Smooth muscle cell of the pulmonary artery (primary cell): Measurements from ENCODE around the gene IL18. TPM values are rescaled to one million over a fixed set of nuclear protein-coding genes. Genes with fewer than 3 reads are reported as not detected.

Source experiments
- total RNA-seq: library from RNA; depleted of rRNA; stranded (reverse); fragments of >200 nt; gene quantifications from 2 replicates; pipeline ENCODE4 v1.2.3, GENCODE V29; 2014

IL18 gene
- 0.07 and 0.23 TPM in 2 replicates for total RNA-seq

DNA sequence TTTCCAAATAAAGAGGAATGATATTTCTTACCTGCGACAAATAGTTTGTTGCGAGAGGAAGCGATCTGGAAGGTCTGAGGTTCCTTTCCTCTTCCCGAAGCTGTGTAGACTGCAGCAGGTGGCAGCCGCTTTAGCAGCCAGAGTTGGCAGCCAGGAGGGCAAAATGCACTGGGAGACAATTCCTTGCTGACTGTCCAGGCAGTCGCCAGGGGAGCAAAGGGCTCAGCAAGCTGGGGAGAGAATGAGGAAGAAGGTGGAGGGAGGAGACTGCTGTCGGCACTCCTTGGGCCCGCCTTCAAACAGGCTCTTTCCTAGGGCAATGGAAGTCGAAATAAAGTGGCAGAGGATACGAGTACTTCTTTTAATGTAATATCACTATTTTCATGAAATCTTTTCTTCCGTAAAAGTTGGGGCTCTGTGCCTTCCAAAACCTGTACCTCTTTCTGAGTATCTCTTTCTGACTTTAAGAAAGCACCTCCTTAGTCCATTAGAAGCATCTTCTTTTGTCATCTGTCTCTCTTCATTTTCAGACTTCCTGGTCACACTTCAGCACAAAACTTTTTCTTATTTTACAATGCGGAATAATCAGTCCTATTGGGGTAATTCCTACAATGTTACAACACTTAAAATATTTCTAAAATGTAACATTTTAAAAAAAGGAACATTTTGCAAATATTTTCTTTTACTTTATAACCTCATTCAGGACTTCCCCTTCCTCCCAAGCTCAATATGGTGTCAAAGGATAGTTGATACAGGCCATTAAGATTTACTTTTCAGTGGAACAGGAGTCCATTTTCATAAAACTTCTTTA lies at the start of gene IL18:
Gene IL18 (minus strand): TSS at position 220 of the 811 bp plus-strand sequence. CDS start 9,041 bp downstream, outside the sequence.

DNA sequence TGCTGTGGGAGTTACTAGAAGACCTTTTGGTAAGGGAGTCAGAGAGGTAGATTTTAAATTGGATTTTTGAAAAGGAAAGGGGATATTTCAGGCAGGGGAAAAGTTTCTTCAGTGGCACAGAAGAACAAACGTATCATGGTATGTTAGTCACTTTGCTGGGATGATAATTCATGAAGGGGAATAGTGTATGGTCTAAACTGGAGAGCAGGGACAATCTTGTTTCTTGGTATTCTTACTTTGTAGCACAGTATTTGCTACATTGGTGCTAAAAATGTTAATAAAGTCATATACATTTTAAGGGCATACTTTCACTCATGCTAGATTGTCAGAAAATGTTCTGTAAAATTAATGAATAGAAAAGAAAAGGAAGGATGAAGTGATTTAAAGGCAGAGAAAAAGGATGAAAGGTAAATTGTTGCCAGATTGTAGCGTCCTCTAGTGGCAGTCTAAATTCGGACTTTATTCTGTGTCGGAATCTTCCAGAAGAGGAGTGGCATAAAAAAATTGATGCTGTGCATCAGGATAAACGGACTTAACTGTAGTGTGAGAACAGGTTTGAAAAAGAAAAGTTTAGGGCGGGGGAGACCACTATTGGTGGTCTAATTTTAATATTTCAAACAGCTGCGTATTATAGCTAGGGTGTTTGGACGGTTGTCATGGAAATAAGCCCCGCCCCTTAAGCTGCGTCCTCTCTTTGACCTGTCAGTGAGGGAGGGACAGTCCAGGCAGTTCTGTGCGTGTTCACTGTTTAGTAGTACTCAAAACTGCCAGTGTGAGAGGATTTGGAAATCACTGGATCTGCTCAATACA lies 11.1 kb upstream of the IL18 start, which contains the start of gene BCO2:
Gene BCO2 (plus strand): TSS at position 724 of the 810 bp plus-strand sequence. CDS start 90 bp downstream, outside the sequence.

DNA sequence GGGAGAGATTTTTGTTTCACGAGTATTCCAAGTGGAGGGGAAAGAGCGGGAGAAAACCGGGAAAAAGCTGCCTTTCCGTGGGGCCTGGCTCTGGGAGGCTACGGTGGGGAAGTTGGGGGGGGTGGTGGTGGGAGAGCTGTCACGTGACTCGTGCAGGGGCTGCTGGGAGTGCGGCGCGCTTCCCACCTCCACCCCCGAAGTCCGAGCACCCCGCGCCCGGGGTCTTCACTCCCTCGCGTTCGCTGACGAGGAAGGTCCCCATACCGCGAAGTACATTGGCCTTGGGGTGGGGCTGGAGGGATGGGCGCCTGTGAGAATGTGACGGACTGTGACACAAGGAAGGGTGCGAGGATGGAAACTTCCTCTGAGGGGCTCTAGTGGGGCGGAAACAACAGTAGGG lies 3.3 kb upstream of the IL18 start, which contains the start of gene TEX12:
Gene TEX12 (plus strand): TSS at position 228 of the 400 bp plus-strand sequence. CDS start 1,897 bp downstream, outside the sequence.

Other genes starting within 250 kb of the IL18 start
- gene C11orf52, start 245.2 kb downstream of the IL18 start, total RNA-seq = 0.23 and 0.72 TPM in 2 replicates
- gene DIXDC1, start 226.8 kb downstream of the IL18 start, total RNA-seq = 22.3 and 31.8 TPM in 2 replicates
- gene DLAT, start 138.7 kb downstream of the IL18 start, total RNA-seq = 30.8 and 31.0 TPM in 2 replicates
- gene PIH1D2, start 90.1 kb downstream of the IL18 start, total RNA-seq = 0.66 and 2.4 TPM in 2 replicates
- gene NKAPD1, start 89.8 kb downstream of the IL18 start, total RNA-seq = 16.1 and 19.4 TPM in 2 replicates
- gene TIMM8B, start 77.3 kb downstream of the IL18 start, total RNA-seq = 27.2 and 32.2 TPM in 2 replicates
- 158 and 181 TPM in 2 replicates for gene SDHD, start 77.2 kb downstream of the IL18 start, total RNA-seq
- 0.20 TPM in 1 of 2 replicates, not detected in the other for gene TEX12, start 3.3 kb upstream of the IL18 start, total RNA-seq
- gene BCO2, start 11.4 kb upstream of the IL18 start, total RNA-seq = 1.4 and 1.6 TPM in 2 replicates
- 30.6 and 33.0 TPM in 2 replicates for gene PTS, start 62.3 kb upstream of the IL18 start, total RNA-seq
- not detected in 2 replicates for gene PLET1, start 96.8 kb upstream of the IL18 start, total RNA-seq